ENCODE data around the gene SLC12A1. TPM values are rescaled to one million over a fixed set of nuclear protein-coding genes. Genes with fewer than 3 reads are reported as not detected.

SLC12A1 gene
- total RNA-seq, 2 donors from 2014 or later: not detected

GRCh38 chr15:48253172-48253571, 47.1 kb downstream of the SLC12A1 start:
- Histone ChIP-seq H3K4me1 (ENCODE audit: control insufficient read depth, insufficient read depth, low read length) (no peaks in the 10 kb centered on the region), H3K27me3 (ENCODE audit: control insufficient read depth, insufficient read depth, low read length, poor library complexity, severe bottlenecking) (no peaks in the 10 kb centered on the region), H3K36me3 (ENCODE audit: control insufficient read depth, insufficient read depth, low read length) (no peaks in the 10 kb centered on the region), H3K4me3 (ENCODE audit: low read length) (no peak overlapping the region), H3K9me3 (ENCODE audit: control insufficient read depth, low read length) (no peaks in the 10 kb centered on the region), H3K9ac (ENCODE audit: extremely low read depth, low read length, poor library complexity, severe bottlenecking) (no peak overlapping the region), H3K27ac (ENCODE audit: low read depth, low read length) (no peak overlapping the region)
- Mint-ChIP-seq H3K9me3 (peaks cover 14% of the 10 kb centered on the region), H3K4me1 (no peaks in the 10 kb centered on the region), H3K36me3 (ENCODE audit: low read depth) (peaks cover 2% of the 10 kb centered on the region), H3K4me3 (no peak overlapping the region), H3K27ac (no peak overlapping the region), H3K27me3 (ENCODE audit: insufficient read depth) (no peaks in the 10 kb centered on the region)
- no peak for DNase-seq
- WGBS, 2 experiments (ENCODE audit: insufficient coverage in 1 of 2, insufficient read length in 1 of 2): 87 to 91% methylated on average over 2 to 4 of the region's 4 CpGs
- TF ChIP-seq CTCF (conservative IDR thresholded peaks at IDR 0.05): no peak

- Mint-ChIP-seq H3K4me3 (no peak overlapping the region), H3K27ac (no peak overlapping the region), H3K9me3 (no peaks in the 10 kb centered on the region), H3K36me3 (ENCODE audit: low read depth) (no peaks in the 10 kb centered on the region), H3K4me1 (peaks cover 17% of the 10 kb centered on the region), H3K27me3 (ENCODE audit: insufficient read depth) (no peaks in the 10 kb centered on the region)
- 60 to 80% methylated on average over 1 of the region's 1 CpG for whole genome bisulfite sequencing, 2 experiments (ENCODE audit: insufficient coverage in 1 of 2, insufficient read length in 1 of 2)
- H3K27ac ChIP-seq (ENCODE audit: low read depth, low read length): no peak overlapping the region
- no peaks in the 10 kb centered on the region for H3K9me3 ChIP-seq (ENCODE audit: control insufficient read depth, low read length)
- H3K4me1 ChIP-seq (ENCODE audit: control insufficient read depth, insufficient read depth, low read length): peaks cover 7% of the 10 kb centered on the region
- H3K4me3 ChIP-seq (ENCODE audit: low read length): no peak overlapping the region
- DNase-seq: no peak
- H3K36me3 ChIP-seq (ENCODE audit: control insufficient read depth, insufficient read depth, low read length): no peaks in the 10 kb centered on the region
- TF ChIP-seq CTCF (conservative IDR thresholded peaks at IDR 0.05): no peak
- H3K27me3 ChIP-seq (ENCODE audit: control insufficient read depth, insufficient read depth, low read length, poor library complexity, severe bottlenecking): no peaks in the 10 kb centered on the region
- no peak overlapping the region for H3K9ac ChIP-seq (ENCODE audit: extremely low read depth, low read length, poor library complexity, severe bottlenecking)
Measured at GRCh38 chr15:48265135-48265534, 59.0 kb downstream of the SLC12A1 start.

GRCh38 chr15:48266024-48266689, 60.1 kb downstream of the SLC12A1 start:
- Histone ChIP-seq H3K9me3 (ENCODE audit: control insufficient read depth, low read length) (no peaks in the 10 kb centered on the region), H3K27me3 (ENCODE audit: control insufficient read depth, insufficient read depth, low read length, poor library complexity, severe bottlenecking) (no peaks in the 10 kb centered on the region), H3K4me3 (ENCODE audit: low read length) (no peak overlapping the region), H3K36me3 (ENCODE audit: control insufficient read depth, insufficient read depth, low read length) (no peaks in the 10 kb centered on the region), H3K27ac (ENCODE audit: low read depth, low read length) (no peak overlapping the region), H3K9ac (ENCODE audit: extremely low read depth, low read length, poor library complexity, severe bottlenecking) (no peak overlapping the region), H3K4me1 (ENCODE audit: control insufficient read depth, insufficient read depth, low read length) (peaks cover 7% of the 10 kb centered on the region)
- H3K4me1 Mint-ChIP-seq: peaks cover 17% of the 10 kb centered on the region
- no peak overlapping the region for H3K4me3 Mint-ChIP-seq
- no peaks in the 10 kb centered on the region for H3K27me3 Mint-ChIP-seq (ENCODE audit: insufficient read depth)
- no peaks in the 10 kb centered on the region for H3K9me3 Mint-ChIP-seq
- H3K36me3 Mint-ChIP-seq (ENCODE audit: low read depth): no peaks in the 10 kb centered on the region
- TF ChIP-seq CTCF (conservative IDR thresholded peaks at IDR 0.05): no peak
- DNase-seq: no peak
- no peak overlapping the region for H3K27ac Mint-ChIP-seq
- 77 to 81% methylated on average over 2 to 4 of the region's 4 CpGs for WGBS, 2 experiments (ENCODE audit: insufficient coverage in 1 of 2, insufficient read length in 1 of 2)

Data from endodermal cell (in vitro differentiated cells).